ENCODE measurements around the gene TKTL1. TPM values are rescaled to one million over a fixed set of nuclear protein-coding genes. Genes with fewer than 3 reads are reported as not detected.

Gene TKTL1
- polyA plus RNA-seq, 1 donor from 2014 or later: 0.14 TPM

GRCh38 chrX:154332561-154332960 is 37.0 kb downstream of the TKTL1 start:
- H3K27ac ChIP-seq (ENCODE audit: low read length): no peak overlapping the region
- H3K36me3 ChIP-seq (ENCODE audit: insufficient read depth, low read length): no peaks in the 10 kb centered on the region
- no peak overlapping the region for H3K4me2 ChIP-seq (ENCODE audit: low read length)
- H3K27me3 ChIP-seq (ENCODE audit: insufficient read depth, low read depth, low read length): no peaks in the 10 kb centered on the region
- H3K79me2 ChIP-seq (replicated peaks; ENCODE audit: insufficient read depth, low read length): no peaks in the 10 kb centered on the region
- H2AFZ ChIP-seq (ENCODE audit: low read depth, low read length): no peak overlapping the region
- H3K4me3 ChIP-seq (ENCODE audit: low read length): no peak overlapping the region
- no peaks in the 10 kb centered on the region for H3K9me2 ChIP-seq (ENCODE audit: insufficient read depth, low read length)
- no peak overlapping the region for H3K9ac ChIP-seq (ENCODE audit: low read length)
- H4K20me1 ChIP-seq (ENCODE audit: insufficient read depth): no peaks in the 10 kb centered on the region
- H3K9me3 ChIP-seq (ENCODE audit: low read length): no peaks in the 10 kb centered on the region
- H3F3A ChIP-seq (ENCODE audit: insufficient read depth, low read length, poor library complexity, severe bottlenecking): no peaks in the 10 kb centered on the region
- TF ChIP-seq MXI1 (conservative IDR thresholded peaks at IDR 0.05; ENCODE audit: poor library complexity, severe bottlenecking) (no peak), TAF1 (IDR thresholded peaks at IDR 0.05; ENCODE audit: low read depth) (no peak), EP300 (conservative IDR thresholded peaks at IDR 0.05; ENCODE audit: poor library complexity, severe bottlenecking) (no peak), REST (IDR thresholded peaks at IDR 0.05; ENCODE audit: borderline replicate concordance) (no peak), RAD21 (conservative IDR thresholded peaks at IDR 0.05) (no peak)

- Histone ChIP-seq H3K36me3 (ENCODE audit: insufficient read depth, low read length) (no peaks in the 10 kb centered on the region), H3K4me2 (ENCODE audit: low read length) (no peak overlapping the region), H3K79me2 (replicated peaks; ENCODE audit: insufficient read depth, low read length) (no peaks in the 10 kb centered on the region), H3F3A (ENCODE audit: insufficient read depth, low read length, poor library complexity, severe bottlenecking) (no peaks in the 10 kb centered on the region), H2AFZ (ENCODE audit: low read depth, low read length) (no peak overlapping the region), H3K9me2 (ENCODE audit: insufficient read depth, low read length) (no peaks in the 10 kb centered on the region), H3K27me3 (ENCODE audit: insufficient read depth, low read depth, low read length) (no peaks in the 10 kb centered on the region), H4K20me1 (ENCODE audit: insufficient read depth) (no peaks in the 10 kb centered on the region), H3K9ac (ENCODE audit: low read length) (no peak overlapping the region), H3K27ac (ENCODE audit: low read length) (no peak overlapping the region), H3K4me3 (ENCODE audit: low read length) (no peak overlapping the region), H3K9me3 (ENCODE audit: low read length) (no peaks in the 10 kb centered on the region)
- TF ChIP-seq RAD21 (conservative IDR thresholded peaks at IDR 0.05): no peak
- no peak for TF ChIP-seq SMC3 (conservative IDR thresholded peaks at IDR 0.05; ENCODE audit: poor library complexity)
- TF ChIP-seq POLR2AphosphoS5 (IDR thresholded peaks at IDR 0.05): no peak
- no peak for TF ChIP-seq EP300 (conservative IDR thresholded peaks at IDR 0.05; ENCODE audit: poor library complexity, severe bottlenecking)
- no peak for TF ChIP-seq MXI1 (conservative IDR thresholded peaks at IDR 0.05; ENCODE audit: poor library complexity, severe bottlenecking)
- no peak for TF ChIP-seq TAF1 (IDR thresholded peaks at IDR 0.05; ENCODE audit: low read depth)
- TF ChIP-seq REST (IDR thresholded peaks at IDR 0.05; ENCODE audit: borderline replicate concordance): no peak
- no peak for TF ChIP-seq CTCF (IDR thresholded peaks at IDR 0.05; ENCODE audit: poor library complexity, severe bottlenecking)
- no peak for TF ChIP-seq EZH2 (IDR thresholded peaks at IDR 0.05; ENCODE audit: borderline replicate concordance, insufficient read depth, low read length, poor library complexity, severe bottlenecking)
Observed at GRCh38 chrX:154333116-154333515, 37.5 kb downstream of the TKTL1 start.

Measured in neural cell (in vitro differentiated cells).